ENCODE data around the gene RBM4B. TPM values are rescaled to one million over a fixed set of nuclear protein-coding genes. Genes with fewer than 3 reads are reported as not detected.

RBM4B gene
- total and polyA plus RNA-seq, 2 experiments from 2014 or later = 28.0 to 31.0 TPM

DNA sequence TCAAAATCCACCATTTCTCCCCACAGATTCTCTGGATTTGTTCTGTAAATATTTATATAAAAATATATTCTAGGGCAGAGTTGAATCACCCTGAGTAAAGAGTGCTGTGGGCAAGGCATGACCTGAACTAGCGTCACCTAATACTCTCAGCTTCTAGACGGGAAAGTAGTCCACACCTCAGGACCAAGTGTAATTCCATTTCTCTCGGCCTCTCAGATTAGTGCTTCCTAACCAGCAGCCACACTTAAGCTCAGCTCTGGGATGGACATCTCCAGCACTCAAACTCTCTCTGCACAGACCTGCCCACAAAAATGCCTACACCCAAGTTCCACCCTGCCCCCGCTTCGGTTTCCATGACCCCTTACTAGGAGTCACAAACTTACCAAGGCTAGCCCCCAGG lies 46.0 kb upstream of the RBM4B start:
- Histone ChIP-seq H3F3A (replicated peaks; ENCODE audit: low read depth) (peaks cover 27% of the 10 kb centered on the region; the same call in 1 of the 2 replicates), H2AFZ (no peak overlapping the region), H3K27ac (ENCODE audit: low read depth) (no peak overlapping the region), H3K36me3 (ENCODE audit: insufficient read depth) (no peaks in the 10 kb centered on the region), H3K4me1 (ENCODE audit: insufficient read depth) (peaks cover 35% of the 10 kb centered on the region), H3K79me2 (replicated peaks; ENCODE audit: insufficient read depth) (no peaks in the 10 kb centered on the region; the same call in none of the 2 replicates), H3K4me3 (no peak overlapping the region), H4K20me1 (replicated peaks; ENCODE audit: insufficient read depth) (peaks cover 12% of the 10 kb centered on the region), H3K4me2 (no peak overlapping the region), H3K9me2 (ENCODE audit: insufficient read depth) (no peaks in the 10 kb centered on the region), H3K27me3 (ENCODE audit: insufficient read depth) (peaks cover 23% of the 10 kb centered on the region)
- no peak overlapping the region for H3K4me3 Mint-ChIP-seq
- H3K9me3 Mint-ChIP-seq = no peaks in the 10 kb centered on the region; the same call in 2 of the 3 replicates
- no peak for TF ChIP-seq JUNB (IDR thresholded peaks at IDR 0.05; ENCODE audit: unreplicated experiment)
- no peak for TF ChIP-seq EZH2phosphoT487 (IDR thresholded peaks at IDR 0.05; ENCODE audit: unreplicated experiment)
- TF ChIP-seq STAT1 (IDR thresholded peaks at IDR 0.05; ENCODE audit: unreplicated experiment) = no peak
- no peak for TF ChIP-seq ZNF331 (CRISPR knock-in tag; IDR thresholded peaks at IDR 0.05; ENCODE audit: low read depth)
- no peak for TF ChIP-seq NANOG (IDR thresholded peaks at IDR 0.05; ENCODE audit: borderline replicate concordance)
- TF ChIP-seq, protein P1, sequence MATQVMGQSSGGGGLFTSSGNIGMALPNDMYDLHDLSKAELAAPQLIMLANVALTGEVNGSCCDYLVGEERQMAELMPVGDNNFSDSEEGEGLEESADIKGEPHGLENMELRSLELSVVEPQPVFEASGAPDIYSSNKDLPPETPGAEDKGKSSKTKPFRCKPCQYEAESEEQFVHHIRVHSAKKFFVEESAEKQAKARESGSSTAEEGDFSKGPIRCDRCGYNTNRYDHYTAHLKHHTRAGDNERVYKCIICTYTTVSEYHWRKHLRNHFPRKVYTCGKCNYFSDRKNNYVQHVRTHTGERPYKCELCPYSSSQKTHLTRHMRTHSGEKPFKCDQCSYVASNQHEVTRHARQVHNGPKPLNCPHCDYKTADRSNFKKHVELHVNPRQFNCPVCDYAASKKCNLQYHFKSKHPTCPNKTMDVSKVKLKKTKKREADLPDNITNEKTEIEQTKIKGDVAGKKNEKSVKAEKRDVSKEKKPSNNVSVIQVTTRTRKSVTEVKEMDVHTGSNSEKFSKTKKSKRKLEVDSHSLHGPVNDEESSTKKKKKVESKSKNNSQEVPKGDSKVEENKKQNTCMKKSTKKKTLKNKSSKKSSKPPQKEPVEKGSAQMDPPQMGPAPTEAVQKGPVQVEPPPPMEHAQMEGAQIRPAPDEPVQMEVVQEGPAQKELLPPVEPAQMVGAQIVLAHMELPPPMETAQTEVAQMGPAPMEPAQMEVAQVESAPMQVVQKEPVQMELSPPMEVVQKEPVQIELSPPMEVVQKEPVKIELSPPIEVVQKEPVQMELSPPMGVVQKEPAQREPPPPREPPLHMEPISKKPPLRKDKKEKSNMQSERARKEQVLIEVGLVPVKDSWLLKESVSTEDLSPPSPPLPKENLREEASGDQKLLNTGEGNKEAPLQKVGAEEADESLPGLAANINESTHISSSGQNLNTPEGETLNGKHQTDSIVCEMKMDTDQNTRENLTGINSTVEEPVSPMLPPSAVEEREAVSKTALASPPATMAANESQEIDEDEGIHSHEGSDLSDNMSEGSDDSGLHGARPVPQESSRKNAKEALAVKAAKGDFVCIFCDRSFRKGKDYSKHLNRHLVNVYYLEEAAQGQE (IDR thresholded peaks at IDR 0.05; ENCODE audit: unreplicated experiment) = no peak
- TF ChIP-seq, protein P2, sequence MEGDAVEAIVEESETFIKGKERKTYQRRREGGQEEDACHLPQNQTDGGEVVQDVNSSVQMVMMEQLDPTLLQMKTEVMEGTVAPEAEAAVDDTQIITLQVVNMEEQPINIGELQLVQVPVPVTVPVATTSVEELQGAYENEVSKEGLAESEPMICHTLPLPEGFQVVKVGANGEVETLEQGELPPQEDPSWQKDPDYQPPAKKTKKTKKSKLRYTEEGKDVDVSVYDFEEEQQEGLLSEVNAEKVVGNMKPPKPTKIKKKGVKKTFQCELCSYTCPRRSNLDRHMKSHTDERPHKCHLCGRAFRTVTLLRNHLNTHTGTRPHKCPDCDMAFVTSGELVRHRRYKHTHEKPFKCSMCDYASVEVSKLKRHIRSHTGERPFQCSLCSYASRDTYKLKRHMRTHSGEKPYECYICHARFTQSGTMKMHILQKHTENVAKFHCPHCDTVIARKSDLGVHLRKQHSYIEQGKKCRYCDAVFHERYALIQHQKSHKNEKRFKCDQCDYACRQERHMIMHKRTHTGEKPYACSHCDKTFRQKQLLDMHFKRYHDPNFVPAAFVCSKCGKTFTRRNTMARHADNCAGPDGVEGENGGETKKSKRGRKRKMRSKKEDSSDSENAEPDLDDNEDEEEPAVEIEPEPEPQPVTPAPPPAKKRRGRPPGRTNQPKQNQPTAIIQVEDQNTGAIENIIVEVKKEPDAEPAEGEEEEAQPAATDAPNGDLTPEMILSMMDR (conservative IDR thresholded peaks at IDR 0.05; ENCODE audit: low read depth in 2 of 2) = no peak
- TF ChIP-seq, protein P3, sequence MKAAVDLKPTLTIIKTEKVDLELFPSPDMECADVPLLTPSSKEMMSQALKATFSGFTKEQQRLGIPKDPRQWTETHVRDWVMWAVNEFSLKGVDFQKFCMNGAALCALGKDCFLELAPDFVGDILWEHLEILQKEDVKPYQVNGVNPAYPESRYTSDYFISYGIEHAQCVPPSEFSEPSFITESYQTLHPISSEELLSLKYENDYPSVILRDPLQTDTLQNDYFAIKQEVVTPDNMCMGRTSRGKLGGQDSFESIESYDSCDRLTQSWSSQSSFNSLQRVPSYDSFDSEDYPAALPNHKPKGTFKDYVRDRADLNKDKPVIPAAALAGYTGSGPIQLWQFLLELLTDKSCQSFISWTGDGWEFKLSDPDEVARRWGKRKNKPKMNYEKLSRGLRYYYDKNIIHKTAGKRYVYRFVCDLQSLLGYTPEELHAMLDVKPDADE (IDR thresholded peaks at IDR 0.05) = no peak
- no peak for TF ChIP-seq EZH2 (IDR thresholded peaks at IDR 0.05; ENCODE audit: low read depth, unreplicated experiment)
- no peak for TF ChIP-seq CREB1 (CRISPR knock-in tag; IDR thresholded peaks at IDR 0.05; ENCODE audit: low read depth)
- TF ChIP-seq, protein P4, sequence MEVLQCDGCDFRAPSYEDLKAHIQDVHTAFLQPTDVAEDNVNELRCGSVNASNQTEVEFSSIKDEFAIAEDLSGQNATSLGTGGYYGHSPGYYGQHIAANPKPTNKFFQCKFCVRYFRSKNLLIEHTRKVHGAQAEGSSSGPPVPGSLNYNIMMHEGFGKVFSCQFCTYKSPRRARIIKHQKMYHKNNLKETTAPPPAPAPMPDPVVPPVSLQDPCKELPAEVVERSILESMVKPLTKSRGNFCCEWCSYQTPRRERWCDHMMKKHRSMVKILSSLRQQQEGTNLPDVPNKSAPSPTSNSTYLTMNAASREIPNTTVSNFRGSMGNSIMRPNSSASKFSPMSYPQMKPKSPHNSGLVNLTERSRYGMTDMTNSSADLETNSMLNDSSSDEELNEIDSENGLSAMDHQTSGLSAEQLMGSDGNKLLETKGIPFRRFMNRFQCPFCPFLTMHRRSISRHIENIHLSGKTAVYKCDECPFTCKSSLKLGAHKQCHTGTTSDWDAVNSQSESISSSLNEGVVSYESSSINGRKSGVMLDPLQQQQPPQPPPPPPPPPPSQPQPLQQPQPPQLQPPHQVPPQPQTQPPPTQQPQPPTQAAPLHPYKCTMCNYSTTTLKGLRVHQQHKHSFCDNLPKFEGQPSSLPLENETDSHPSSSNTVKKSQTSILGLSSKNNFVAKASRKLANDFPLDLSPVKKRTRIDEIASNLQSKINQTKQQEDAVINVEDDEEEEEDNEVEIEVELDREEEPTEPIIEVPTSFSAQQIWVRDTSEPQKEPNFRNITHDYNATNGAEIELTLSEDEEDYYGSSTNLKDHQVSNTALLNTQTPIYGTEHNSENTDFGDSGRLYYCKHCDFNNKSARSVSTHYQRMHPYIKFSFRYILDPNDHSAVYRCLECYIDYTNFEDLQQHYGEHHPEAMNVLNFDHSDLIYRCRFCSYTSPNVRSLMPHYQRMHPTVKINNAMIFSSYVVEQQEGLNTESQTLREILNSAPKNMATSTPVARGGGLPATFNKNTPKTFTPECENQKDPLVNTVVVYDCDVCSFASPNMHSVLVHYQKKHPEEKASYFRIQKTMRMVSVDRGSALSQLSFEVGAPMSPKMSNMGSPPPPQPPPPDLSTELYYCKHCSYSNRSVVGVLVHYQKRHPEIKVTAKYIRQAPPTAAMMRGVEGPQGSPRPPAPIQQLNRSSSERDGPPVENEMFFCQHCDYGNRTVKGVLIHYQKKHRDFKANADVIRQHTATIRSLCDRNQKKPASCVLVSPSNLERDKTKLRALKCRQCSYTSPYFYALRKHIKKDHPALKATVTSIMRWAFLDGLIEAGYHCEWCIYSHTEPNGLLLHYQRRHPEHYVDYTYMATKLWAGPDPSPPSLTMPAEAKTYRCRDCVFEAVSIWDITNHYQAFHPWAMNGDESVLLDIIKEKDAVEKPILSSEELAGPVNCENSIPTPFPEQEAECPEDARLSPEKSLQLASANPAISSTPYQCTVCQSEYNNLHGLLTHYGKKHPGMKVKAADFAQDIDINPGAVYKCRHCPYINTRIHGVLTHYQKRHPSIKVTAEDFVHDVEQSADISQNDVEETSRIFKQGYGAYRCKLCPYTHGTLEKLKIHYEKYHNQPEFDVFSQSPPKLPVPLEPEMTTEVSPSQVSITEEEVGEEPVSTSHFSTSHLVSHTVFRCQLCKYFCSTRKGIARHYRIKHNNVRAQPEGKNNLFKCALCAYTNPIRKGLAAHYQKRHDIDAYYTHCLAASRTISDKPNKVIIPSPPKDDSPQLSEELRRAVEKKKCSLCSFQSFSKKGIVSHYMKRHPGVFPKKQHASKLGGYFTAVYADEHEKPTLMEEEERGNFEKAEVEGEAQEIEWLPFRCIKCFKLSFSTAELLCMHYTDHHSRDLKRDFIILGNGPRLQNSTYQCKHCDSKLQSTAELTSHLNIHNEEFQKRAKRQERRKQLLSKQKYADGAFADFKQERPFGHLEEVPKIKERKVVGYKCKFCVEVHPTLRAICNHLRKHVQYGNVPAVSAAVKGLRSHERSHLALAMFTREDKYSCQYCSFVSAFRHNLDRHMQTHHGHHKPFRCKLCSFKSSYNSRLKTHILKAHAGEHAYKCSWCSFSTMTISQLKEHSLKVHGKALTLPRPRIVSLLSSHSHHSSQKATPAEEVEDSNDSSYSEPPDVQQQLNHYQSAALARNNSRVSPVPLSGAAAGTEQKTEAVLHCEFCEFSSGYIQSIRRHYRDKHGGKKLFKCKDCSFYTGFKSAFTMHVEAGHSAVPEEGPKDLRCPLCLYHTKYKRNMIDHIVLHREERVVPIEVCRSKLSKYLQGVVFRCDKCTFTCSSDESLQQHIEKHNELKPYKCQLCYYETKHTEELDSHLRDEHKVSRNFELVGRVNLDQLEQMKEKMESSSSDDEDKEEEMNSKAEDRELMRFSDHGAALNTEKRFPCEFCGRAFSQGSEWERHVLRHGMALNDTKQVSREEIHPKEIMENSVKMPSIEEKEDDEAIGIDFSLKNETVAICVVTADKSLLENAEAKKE (CRISPR knock-in tag; IDR thresholded peaks at IDR 0.05) = no peak
- no peak for TF ChIP-seq POLR2AphosphoS5 (IDR thresholded peaks at IDR 0.05; ENCODE audit: low read depth)
- no peak for TF ChIP-seq ZNF114 (CRISPR knock-in tag; IDR thresholded peaks at IDR 0.05)
- H3K27me3 Mint-ChIP-seq (ENCODE audit: insufficient read depth, low read depth, poor library complexity) = peaks cover 31% of the 10 kb centered on the region
- no peak for DNase-seq (ENCODE audit: low spot score)
- peaks cover 60% of the 10 kb centered on the region for H3K4me1 Mint-ChIP-seq
- no peak overlapping the region for H3K27ac Mint-ChIP-seq
- ATAC-seq = no peak
- peaks cover 10% of the 10 kb centered on the region; the same call in 2 of the 3 replicates for H3K36me3 Mint-ChIP-seq (ENCODE audit: low read depth)
